CD4-positive, alpha-beta T cell treated with Interleukin-21 for 1 hour (primary cell): ENCODE results near the gene ERAP2.
A peak's percentile ranks its signal among the peaks of the same experiment; 100 is the strongest.
"Not testable (repeated sequence)": the region's sequence is repeated elsewhere in the genome, so short reads cannot be mapped to it uniquely, and the experiment has no call there.

Experiments used
- DNase-seq: peaks from one replicate; pipeline ENCODE4 v3.0.0-alpha.2; 2020

The ERAP2 gene, protein sequence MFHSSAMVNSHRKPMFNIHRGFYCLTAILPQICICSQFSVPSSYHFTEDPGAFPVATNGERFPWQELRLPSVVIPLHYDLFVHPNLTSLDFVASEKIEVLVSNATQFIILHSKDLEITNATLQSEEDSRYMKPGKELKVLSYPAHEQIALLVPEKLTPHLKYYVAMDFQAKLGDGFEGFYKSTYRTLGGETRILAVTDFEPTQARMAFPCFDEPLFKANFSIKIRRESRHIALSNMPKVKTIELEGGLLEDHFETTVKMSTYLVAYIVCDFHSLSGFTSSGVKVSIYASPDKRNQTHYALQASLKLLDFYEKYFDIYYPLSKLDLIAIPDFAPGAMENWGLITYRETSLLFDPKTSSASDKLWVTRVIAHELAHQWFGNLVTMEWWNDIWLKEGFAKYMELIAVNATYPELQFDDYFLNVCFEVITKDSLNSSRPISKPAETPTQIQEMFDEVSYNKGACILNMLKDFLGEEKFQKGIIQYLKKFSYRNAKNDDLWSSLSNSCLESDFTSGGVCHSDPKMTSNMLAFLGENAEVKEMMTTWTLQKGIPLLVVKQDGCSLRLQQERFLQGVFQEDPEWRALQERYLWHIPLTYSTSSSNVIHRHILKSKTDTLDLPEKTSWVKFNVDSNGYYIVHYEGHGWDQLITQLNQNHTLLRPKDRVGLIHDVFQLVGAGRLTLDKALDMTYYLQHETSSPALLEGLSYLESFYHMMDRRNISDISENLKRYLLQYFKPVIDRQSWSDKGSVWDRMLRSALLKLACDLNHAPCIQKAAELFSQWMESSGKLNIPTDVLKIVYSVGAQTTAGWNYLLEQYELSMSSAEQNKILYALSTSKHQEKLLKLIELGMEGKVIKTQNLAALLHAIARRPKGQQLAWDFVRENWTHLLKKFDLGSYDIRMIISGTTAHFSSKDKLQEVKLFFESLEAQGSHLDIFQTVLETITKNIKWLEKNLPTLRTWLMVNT

DNA sequence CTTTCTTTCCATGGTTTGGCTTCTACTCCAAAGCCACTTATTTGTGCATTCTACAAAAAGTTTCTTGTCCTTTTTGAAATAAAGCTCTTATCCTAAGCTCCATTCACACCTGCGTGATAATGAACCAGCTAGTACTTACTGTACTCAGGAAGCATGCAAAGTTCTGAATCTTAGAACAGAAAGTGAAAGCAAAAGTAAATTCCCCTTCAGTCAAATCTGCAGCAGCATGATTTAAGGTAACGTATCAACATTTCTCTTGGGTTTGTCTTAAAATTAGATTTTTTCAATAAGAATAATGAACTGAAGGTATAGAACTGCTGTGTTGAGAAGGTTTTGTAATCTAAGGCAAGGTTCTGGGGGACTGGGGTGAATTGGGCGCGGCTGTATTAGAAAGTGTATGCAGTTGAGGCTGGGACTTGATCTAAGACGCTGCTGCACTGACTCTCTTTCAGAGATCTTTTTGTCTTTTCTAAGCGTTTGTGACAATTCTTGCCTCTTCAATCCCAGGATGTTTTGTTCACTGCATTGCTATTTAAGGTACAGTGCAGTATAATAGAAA, at the start of gene ERAP2:
TSS of gene ERAP2 (plus strand) at position 209 of the 559 bp plus-strand sequence. CDS start 3,186 bp downstream, outside the sequence.
- peak; percentile 63 for DNase-seq

DNA sequence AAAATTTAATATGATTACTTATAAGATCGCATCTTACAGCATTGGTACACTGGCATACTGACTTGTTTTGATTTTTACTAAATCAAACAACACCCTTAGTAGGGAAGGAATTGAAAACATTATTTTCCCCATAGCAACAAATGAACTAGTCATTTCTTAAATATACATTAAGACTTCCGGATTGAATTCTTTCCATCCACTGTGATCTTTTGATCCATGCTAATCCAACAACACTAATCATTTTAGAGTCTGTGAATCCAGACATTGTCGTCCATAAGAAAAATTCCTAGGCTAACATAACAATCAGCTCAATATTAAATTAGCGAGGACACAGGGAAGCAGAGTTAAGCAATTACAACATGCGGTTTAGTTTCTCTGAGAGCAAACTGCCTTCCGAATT, 47.0 kb upstream of the ERAP2 start:
- DNase-seq = no peak

DNA sequence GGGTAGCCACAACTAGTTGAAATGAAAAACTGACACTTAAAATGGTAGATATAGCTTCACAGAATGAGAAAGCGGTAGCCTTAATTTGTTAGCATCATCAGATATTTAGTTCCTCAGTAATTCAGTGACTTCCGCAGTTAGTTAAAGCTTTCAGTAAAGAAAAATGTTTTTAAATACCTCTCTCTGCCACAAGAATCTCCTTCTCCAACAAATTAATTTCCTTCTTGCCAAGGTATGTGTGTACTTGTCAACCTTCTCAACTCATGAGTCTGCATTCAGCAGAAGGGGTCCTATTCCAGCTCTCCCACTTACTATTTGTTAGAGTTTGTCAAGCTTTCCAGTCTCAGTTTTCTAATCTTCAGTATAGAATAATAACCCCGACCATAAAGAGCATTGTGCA, 42.3 kb upstream of the ERAP2 start:
- no peak for DNase-seq

DNA sequence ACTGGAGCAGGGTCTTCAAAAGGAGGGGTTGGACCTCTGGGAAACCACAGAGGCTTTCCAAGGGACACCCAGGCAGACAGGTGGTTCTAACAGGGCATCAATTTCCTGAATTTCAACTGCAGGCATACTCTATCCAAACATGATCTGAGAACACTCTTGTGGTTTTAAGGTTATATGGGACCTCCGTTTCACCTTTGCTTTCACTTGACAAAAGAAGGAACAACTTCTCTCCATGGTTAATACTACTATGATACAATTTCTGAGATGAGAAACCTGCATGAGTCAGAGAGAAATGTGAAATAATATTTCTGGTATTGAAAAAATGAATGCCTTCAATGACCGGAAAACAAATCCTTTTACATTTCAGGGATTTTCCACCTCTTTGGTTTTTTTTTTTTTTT, 40.5 kb upstream of the ERAP2 start:
- no peak for DNase-seq

DNA sequence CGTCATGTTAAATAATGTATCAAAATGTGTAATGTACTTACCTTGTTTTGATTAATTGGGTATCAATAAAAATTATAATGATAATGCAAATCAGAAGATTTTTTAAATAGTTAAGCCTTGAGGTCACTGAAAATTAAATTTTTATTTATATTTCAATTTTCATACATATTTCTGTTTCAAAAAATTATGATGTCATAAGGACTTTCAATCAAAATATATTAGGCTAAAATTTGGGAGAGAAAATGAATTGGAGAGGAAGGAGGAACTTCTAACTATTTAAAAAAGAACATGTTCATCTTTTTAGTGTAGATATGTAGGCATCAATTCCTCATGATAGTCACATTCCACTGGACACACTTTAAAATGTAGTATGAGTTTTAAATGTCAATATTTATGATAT, 39.5 kb upstream of the ERAP2 start:
- DNase-seq = no peak

DNA sequence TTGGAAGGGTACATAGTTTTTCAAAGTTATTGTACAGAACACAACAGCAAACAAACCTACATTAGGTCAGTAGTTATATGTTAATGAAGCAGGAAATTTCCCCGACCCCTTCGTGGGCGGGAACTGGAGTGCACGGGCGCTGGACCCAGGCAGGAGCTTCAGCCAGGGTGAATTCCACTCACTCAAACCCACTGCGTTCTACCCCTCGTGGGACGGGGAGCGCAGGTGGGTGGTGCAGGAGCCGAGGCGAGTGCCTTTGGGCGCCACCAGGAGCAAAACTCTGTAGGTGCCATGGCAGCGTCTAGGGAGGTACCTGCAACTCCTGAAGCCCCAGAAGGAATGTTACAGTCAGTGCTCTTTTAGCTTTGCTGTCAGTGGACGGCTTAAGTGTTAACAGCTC, 39.0 kb upstream of the ERAP2 start:
- no peak for DNase-seq

DNA sequence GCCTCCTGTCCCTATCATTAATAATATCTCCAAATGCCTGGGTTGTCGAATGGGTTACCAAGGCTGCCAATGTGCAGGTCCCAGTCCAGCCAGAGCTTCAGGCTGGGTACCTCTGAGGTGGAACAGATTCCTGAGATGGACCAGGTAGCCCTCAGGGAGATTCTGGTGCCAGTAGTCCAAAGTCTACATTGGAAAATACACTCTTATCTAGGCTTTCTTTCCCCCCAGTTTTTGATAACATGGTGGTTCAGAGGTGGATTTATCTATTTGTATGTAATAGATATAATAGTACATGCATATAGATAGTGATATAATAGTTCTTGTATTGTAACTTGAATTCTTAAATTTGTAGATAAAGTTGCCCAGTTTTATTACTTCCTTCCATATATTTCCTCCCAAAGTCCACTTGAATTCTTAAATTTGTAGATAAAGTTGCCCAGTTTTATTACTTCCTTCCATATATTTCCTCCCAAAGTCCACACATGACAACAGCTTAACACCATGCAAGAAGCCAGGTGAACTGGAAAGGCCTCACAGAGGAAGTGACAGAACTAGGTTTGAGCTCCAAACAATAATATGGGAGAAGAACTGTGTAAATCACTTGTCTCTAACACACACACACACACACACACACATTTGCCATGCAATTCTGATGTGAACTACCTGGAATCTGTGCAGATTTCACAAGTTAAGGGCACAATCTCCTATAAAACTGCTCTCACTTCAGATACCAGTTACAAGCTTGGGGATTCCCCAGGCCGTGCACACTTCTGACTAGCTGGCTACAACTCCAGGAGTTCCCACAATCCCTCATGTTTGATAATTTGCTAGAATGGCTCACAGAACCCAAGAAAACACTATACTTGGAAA, 37.9 kb upstream of the ERAP2 start:
- no peak for DNase-seq

DNA sequence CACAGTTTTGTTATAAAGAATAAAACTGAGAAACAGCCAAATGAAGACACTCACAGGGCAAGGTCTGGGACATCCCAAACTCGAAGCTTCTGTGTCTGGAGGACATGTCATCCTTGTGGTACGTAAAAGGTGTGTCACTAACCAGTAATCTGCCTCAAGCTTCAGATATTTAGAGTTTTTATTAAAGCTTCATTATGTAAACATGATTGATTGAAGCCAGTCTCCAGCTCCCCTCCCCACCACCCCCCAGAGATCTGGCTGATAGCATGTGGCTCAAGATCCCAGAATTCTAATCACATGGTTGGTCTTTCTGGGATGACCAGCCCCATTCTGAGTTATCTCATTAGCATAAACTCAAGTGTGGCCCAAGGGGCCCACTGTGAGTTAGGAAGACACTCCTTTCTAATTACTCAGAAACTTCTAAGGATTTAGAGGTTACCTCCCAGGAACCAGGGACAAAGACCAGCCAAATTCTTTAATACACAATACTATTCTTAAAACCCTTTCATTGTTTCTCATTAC, 37.2 kb upstream of the ERAP2 start:
- DNase-seq = no peak

DNA sequence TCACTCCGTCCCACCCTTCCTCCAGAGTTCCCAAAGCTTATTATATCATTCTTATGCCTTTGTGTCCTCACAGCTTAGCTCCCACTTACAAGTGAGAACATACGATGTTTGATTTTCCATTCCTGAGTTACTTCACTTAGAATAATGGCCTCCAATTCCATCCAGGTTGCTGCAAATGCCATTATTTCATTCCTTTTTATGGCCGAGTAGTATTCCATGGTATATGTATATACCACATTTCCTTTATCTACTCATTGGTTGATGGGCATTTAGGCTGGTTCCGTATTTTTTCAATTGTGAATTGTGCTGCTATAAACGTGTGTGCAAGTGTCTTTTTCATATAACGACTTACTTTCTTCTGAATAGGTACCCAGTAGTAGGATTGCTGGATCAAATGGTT, 34.4 kb upstream of the ERAP2 start:
- not testable (repeated sequence) for DNase-seq

DNA sequence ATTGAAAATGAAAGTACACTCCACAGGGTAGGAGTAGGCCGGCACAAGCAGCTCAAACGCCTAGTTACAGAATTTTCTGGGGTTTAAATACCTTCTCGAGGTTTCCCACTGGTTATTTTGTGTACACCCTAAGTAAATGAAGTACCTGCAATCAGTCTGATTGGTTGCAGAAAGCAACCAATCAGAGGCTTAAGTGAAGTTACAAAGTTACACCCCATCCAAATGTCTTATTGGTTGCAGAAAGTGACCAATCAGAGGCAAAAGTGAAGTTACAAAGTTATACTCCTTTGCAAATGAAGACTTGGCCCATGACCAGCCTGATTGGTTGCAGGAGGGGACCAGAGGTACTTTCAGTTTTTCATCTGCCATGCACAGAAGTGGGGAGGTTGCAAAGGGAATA, 33.2 kb upstream of the ERAP2 start:
- DNase-seq = no peak

DNA sequence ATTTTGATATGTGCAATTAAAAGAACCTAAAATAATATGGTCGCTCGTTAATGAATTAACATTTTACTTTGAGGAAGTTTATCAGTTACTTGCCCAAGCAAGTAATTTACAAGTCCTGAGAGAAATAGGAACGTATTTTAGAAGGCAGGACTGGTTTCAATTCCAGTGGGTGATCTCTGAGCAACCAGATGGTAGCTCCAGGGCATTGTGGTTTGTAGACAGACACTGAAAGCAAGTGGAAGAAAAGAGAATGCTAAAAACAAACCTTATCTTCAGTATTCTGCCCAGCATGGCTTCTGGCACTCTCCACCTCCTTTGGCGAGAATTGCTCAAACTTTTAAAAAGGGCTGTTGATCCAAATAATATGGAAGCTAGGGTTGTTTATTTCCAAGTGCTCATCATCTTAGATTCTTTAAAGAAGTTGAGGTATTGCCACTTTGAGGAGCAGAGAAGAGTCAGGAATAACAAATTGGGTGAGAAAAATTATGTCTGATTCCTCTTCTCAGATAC, 31.8 kb upstream of the ERAP2 start:
- DNase-seq = no peak

DNA sequence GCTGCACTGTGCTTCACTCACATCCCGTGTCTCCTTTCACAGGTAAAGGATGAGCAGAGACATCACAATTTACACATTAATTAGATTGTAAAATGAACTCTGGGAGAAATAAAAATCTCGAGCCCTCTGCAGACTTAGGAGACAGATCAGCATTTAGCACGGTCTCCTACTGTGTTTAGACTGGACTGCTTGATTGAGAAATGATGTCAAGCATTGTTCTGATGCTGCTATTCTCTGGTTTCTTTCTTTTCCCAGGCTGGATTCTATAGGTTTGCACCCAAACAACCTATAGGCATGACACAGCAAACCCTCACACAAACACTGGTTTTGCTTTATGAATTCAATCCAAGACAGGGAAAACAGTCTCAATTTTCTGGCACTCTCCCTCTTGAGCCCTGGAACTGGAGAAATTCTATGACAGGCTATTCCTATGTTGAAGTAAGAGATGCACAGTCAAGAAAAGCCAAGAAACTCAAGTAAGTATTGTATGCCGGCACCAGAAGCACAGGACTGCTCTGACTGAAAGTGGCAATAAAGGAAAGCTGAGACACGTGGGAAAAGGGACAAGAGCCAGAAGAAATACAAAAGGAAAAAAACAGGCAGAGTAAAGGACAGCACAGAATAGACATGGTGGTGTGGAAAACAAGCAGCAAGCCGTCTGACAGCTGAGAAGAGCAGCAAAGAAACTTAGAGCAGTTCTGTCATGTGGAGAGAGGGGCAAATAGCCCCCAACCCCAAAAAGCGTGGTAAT, 24.8 kb upstream of the ERAP2 start:
- DNase-seq = no peak

DNA sequence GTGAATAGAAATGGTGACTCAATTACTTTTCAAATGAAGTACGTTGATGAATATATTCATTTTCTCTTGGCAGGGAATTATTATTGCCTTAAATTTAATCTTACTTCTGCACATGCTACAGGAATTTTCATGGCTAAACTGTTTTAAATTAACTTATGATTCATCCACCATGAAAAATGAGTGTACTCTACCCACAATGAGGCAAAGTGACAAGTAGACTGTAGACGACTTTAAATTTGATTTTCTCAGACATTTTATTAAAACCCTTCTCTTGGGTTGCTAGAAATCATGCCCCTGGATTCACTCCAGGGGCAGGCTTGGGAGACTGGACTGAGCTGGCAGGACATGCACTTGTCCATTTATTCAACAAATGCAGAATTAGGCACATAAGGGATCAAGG, 23.5 kb upstream of the ERAP2 start:
- no peak for DNase-seq

DNA sequence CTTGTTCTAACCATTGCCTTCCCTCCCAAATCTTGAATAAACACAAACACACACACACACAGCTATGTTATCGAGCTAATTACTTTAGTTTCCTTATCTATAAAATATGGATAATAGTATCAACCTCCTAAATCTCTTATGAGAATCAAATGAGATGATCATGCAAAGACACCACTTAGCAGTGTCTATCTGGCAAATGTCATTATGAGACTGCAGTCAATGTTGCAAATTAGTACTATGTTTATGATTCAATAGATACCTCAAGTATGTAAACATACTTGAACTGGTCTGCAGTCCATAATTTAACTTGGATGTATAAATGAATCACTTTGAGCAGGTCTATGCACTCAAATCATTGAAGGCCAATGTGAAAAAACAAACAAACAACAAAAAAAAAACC, 22.2 kb upstream of the ERAP2 start:
- no peak for DNase-seq

DNA sequence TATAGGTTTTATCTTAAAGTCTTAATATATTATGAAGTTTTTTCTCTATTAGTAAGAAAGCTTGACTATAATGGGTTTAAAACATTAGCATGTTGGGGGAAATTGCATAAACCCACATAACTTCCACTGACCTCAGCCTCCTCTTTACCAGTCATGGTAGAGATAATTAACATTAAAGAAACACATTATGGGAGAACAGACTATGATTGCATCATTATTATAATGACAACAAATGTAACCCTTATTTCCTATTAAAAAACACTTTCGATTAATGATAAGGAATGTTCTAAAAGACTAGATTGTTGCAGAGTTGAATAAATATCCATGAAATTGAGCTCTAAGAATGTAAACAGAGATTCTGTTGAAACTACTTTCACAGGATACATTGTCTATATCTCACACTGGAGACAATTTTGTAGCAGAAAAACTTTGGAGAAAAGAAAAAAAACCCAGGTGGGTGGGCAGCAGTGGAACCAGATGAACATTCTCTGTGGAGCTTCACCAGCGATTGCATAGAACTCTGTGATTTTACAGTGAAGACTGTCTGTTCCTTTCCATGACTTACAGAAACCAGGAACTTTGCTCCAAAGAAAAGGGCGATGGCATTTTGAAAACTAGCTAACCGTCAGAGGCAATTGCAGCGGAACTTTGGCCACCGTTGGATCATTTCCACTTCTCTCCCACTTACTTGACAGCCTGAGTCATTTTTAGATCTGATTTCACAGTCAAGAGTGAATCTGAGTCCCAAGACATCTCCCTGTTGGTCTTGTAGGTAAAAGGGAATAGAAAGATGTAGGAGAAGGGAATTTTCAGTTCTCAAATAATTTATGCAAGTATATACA, 21.0 kb upstream of the ERAP2 start:
- no peak for DNase-seq

DNA sequence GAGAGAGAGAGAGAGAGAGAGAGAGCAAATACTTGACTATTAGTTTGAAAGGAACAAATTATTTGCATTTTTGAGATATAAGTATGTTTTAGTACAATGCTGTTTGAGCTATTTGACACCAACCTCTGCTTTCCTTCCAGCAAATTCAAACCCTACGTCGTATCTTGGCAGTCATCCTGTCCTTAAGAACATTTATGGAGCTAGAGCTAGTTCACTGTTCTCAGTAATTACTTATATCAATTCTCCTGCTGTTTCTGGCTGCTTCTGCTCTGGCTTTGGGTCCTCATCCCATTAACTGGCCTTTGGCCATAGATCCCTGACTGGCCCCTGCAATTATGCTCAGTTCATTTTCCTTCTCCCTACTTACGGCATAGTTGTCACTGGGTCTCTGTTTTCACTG, 19.9 kb upstream of the ERAP2 start:
- no peak for DNase-seq

DNA sequence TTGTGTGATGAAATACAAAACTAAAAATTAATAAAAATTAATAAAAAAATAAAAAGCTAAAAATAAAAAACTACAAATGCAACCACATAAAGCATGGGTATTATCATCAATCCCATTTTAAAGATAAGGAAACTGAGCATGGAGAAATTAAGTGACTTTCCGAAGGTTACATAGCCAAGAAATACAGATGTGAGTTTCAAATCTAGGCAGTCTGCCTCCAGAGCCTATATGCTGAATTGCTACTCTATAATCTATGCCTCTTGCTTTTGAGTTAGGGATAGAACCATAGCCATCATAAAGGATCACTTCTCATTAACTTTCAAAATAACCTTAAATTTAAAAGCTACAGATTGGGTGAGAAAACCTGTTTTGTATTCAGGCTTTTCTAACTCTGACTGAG, 18.8 kb upstream of the ERAP2 start:
- DNase-seq = no peak

DNA sequence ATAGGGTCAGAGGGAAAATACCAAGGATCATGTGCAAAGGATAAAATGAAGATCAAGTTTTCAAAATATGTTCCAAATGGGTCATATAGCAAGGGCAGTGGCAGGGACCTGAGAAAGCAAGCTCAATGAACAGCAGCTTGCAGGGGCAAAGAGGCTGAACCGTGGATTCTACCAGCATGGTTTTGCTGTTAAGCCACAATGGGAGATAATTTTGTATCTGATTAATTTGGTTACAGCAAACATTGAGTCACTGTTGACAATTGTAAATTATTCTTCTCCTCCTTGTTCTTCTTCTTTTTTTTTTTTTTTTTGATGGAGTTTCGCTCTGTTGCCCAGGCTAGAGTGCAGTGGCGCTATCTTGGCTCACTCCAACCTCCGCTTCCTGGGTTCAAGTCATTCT, 18.4 kb upstream of the ERAP2 start:
- no peak for DNase-seq

DNA sequence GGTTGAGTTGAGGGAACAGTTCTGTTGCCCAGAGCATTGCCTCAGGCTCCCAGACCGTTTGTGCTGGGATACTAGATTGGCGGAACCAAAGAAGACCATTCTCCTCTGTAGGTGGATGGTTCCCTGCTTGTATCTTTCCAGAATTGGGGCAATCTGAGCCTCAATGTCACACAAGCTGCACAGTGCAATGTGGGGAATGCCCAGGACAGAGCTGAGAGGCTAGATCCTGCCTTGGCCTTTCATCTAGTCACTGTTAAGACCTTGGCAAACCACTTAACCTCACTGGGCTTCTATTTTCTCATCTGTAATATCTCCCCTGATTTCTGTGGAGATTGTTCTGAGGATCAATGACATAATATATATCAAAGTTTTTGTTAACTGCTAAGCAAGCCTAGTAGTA, 16.9 kb upstream of the ERAP2 start:
- no peak for DNase-seq

DNA sequence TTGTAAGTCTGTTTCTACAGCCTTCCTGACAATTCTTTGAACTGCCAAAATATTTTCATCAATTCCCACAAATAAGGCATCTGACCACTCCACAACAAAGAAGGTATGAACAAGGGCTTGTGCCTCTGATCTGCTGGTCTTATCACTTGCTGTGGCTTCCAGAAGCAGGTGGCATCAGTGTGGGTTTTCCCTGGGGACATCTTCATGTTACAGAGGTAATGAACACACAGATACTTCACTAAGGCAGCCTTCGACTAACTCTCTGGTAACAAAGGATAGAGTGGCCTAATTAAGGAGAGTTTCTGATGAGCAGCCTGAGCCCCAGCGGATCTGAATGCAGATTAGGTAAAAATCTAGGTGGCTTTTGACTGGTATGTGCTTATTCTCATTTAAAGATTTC, 15.2 kb upstream of the ERAP2 start:
- no peak for DNase-seq

DNA sequence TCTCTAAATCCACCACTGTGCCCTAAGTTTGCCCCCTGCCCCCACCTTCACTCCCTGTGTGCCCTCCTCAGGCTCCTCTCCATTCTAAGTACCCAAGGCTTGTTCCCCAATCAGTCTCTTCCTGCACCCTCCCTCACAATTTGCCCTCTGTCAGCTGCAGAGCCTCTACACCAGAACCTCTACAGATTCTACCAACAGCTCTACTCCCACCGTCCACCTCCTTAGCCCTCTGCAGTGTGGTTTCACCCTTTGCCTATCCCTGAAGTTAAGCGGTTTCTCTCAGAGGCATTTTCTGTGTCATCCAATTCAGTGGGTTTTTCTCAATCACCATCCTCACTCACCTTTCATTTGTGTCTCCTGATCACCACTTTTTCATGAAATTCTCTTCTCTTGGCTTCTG, 13.2 kb upstream of the ERAP2 start:
- no peak for DNase-seq
